ENCODE data around the gene NUBPL. TPM values are rescaled to one million over a fixed set of nuclear protein-coding genes. Genes with fewer than 3 reads are reported as not detected.
A peak's percentile ranks its signal among the peaks of the same experiment; 100 is the strongest.
"Not testable (repeated sequence)": the region's sequence is repeated elsewhere in the genome, so short reads cannot be mapped to it uniquely, and the experiment has no call there.

NUBPL gene
- total RNA-seq, 1 donor = 10.5 TPM

DNA sequence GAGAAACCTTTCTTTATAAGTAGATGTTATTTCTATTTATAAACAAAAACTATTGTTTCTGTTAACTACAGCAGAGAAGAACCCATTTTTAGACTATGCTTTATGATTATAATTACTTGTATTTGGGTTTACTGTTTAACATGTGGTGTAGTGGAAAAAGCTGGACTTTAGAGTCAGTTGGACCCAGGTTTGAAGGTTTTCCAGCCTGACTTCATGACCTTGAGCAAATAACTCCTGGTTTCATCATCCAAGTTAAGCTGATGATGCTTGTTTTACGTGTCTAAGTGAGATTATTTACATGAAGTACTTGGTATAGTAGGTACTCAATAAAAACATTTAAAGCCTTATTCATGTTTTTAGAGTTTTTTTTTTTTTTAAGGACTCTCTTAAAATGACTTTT is 294.1 kb downstream of the NUBPL start:
- TF ChIP-seq, protein P1, sequence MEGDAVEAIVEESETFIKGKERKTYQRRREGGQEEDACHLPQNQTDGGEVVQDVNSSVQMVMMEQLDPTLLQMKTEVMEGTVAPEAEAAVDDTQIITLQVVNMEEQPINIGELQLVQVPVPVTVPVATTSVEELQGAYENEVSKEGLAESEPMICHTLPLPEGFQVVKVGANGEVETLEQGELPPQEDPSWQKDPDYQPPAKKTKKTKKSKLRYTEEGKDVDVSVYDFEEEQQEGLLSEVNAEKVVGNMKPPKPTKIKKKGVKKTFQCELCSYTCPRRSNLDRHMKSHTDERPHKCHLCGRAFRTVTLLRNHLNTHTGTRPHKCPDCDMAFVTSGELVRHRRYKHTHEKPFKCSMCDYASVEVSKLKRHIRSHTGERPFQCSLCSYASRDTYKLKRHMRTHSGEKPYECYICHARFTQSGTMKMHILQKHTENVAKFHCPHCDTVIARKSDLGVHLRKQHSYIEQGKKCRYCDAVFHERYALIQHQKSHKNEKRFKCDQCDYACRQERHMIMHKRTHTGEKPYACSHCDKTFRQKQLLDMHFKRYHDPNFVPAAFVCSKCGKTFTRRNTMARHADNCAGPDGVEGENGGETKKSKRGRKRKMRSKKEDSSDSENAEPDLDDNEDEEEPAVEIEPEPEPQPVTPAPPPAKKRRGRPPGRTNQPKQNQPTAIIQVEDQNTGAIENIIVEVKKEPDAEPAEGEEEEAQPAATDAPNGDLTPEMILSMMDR (IDR thresholded peaks at IDR 0.05; ENCODE audit: insufficient read depth, low read length) = no peak
- DNase-seq (ENCODE audit: low read depth) = no peak

DNA sequence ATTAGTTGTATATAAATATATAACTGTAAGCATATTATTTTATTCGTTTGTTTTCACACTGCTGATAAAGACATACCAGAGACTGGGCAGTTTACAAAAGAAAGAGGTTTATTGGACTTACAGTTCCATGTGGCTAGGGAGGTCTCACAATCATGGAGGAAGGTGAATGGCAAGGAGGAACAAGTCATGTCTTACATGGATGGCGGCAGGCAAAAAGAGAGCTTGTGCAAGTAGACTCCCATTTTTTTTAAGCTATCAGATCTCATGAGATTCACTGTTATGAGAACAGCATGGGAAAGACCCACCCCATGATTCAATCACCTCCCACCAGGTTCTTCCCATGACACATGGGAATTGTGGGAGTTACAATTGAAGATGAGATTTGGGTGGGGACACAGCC is 294.8 kb downstream of the NUBPL start:
- not testable (repeated sequence) for H3K4me3 ChIP-seq (ENCODE audit: low read depth, low read length); DNase-seq (ENCODE audit: low read depth)

More for the DNA sequence above, 294.1 kb downstream of the NUBPL start:
- no peak overlapping the region for H3K4me3 ChIP-seq (ENCODE audit: low read depth, low read length)

DNA sequence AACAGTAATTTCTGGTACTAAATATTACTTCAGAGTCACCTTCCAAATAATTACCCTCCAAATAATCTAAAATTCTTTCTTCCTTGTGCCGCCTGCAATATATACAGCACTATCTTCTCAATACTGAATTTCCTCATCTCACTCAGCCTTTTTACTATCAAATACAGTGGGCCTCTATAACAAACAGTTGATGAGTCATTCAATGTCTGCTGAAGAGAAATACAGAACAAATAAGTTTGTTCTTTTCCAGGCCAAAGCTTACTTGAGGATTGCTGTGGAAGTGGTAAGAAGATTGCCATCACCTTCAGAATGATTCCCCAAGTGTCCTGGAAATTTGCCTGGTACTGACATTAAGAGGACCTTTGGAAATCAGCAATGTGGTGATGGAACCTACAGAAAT is 297.7 kb downstream of the NUBPL start:
- no peak overlapping the region for H3K4me3 ChIP-seq (ENCODE audit: low read depth, low read length)
- DNase-seq (ENCODE audit: low read depth) = peak; percentile 22
- TF ChIP-seq, protein P1 (IDR thresholded peaks at IDR 0.05; ENCODE audit: insufficient read depth, low read length) = no peak

DNA sequence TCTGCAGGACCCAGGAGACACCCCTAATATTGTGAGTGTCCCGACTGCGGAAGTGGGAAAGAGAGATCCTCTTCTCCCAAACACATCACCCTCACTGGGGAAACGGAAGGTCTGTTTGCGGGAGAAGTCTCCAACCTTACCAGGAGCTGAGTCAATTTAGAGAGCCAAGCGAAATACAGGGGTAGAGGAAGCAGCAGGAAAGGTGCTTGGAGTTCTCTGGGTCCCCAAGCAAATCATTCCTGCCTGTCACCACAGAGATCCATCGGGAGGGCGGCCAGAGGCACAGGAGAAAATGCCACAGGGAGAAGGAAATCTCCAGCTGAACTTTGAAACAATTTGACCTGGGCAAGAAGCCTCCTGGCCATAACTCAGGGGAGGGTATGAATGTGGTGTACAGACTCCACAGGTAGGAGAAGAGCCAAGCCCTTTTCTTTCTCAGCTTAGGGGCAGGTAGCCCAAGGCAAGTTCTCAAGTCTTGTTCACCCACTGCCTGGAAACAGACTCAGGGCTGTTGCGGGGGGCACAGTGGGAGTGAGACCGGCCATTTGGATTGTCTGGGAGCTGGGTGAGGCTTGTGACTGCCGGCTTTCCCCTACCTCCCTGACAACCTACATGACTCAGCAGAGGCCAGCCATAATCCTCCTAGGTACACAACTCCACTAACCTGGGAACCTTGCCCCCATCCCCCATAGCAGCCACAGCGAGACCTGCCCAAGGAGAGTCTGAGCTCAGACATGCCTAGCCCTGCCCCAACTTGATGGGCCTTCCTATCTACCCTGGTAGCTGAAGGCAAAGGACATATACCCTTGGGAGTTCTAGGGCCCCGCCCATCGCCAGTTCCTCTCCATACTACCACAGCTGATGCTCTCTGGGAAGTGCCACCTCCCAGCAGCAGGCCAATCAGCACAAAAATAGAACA is 304.0 kb downstream of the NUBPL start:
- DNase-seq (ENCODE audit: low read depth) = no peak
- TF ChIP-seq, protein P1 (IDR thresholded peaks at IDR 0.05; ENCODE audit: insufficient read depth, low read length) = no peak
- H3K4me3 ChIP-seq (ENCODE audit: low read depth, low read length) = no peak overlapping the region

DNA sequence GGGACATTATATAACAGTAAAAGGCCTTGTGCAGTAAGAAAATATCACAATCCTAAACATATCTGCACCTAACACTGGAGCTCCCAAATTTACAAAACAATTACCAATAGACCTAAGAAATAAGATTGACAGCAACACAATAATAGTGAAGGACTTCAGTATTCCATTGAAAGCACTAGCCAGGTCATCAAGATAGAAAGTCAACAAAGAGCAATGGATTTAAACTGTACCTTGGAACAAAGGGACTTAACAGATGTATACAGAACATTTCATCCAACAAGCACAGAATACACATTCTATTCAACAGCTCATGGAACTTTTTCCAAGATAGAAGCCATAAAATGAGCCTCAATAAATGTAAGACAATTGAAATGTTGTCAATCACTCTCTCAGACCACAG is 306.4 kb downstream of the NUBPL start:
- TF ChIP-seq, protein P1 (IDR thresholded peaks at IDR 0.05; ENCODE audit: insufficient read depth, low read length) = no peak
- DNase-seq (ENCODE audit: low read depth) = no peak

DNA sequence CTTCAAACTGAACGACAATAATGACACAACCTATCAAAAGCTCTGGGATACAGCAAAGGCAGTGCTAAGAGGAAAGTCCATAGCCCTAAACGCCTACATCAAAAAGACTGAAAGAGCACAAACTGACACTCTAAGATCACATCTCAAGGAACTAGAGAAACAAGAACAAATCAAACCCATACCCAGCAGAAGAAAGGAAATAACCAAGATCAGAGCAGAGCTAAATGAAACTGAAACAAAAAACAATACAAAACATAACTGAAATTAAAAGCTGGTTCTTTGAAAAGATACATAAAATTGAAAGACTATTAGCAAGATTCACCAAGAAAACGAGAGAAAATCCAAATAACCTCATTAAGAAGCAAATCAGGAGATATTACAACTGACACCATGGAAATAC is 306.9 kb downstream of the NUBPL start:
- DNase-seq (ENCODE audit: low read depth); H3K4me3 ChIP-seq (ENCODE audit: low read depth, low read length): not testable (repeated sequence)

More for the DNA sequence above, 306.4 kb downstream of the NUBPL start:
- H3K4me3 ChIP-seq (ENCODE audit: low read depth, low read length) = no peak overlapping the region

DNA sequence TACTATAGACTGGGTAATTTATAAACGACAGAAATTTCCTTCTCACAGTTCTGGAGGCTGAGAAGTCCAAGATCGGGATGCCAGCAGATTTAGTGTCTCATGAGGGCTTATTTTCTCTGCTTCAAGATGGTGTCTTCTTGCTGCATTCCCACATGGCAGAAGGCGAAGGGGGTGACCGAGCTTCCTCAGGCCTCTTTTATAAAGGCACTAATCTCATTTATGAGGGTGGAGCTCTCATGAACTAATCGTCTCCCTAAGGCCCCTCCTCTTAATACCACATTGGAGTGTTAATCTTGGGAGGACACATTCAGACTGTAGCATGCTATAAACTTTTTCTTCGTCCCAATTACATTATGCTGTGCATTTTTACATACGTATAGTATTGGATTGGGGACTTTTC is 315.5 kb downstream of the NUBPL start:
- DNase-seq (ENCODE audit: low read depth) = no peak
- TF ChIP-seq, protein P1 (IDR thresholded peaks at IDR 0.05; ENCODE audit: insufficient read depth, low read length) = no peak
- no peak overlapping the region for H3K4me3 ChIP-seq (ENCODE audit: low read depth, low read length)

Data from fibroblast of the aortic adventitia (primary cell).